ENCODE results near the gene TSEN15. TPM values are rescaled to one million over a fixed set of nuclear protein-coding genes. Genes with fewer than 3 reads are reported as not detected.

Gene TSEN15
- total and polyA plus RNA-seq, 9 of the 15 experiments (the other 6 are each of a cell fraction or from before 2014, with no cell fraction given) = 25.6 to 121 (median 91.3) TPM

GRCh38 chr1:184051485-184052193 is at the start of gene TSEN15 (continued):
- TF ChIP-seq BRF2 (IDR thresholded peaks at IDR 0.05; ENCODE audit: borderline replicate concordance, insufficient read depth, insufficient read length) (no peak), THAP12 (CRISPR knock-in tag; IDR thresholded peaks at IDR 0.05) (peak; percentile 90; the same call in 1 of the 2 replicates), ZFP1 (CRISPR knock-in tag; IDR thresholded peaks at IDR 0.05) (no peak), RCOR1 (IDR thresholded peaks at IDR 0.05; ENCODE audit: borderline replicate concordance in 1 of 2, low read depth in 2 of 2, low read length in 2 of 2) (peak in 1 of 2 experiments; percentile 82; a peak in 2 of 4 replicates), ZBTB12 (CRISPR knock-in tag; IDR thresholded peaks at IDR 0.05) (no peak), ZFX (CRISPR knock-in tag; IDR thresholded peaks at IDR 0.05) (peak; percentile 98), EZH2 (IDR thresholded peaks at IDR 0.05; ENCODE audit: borderline replicate concordance, low read depth, low read length) (no peak), ZNF311 (CRISPR knock-in tag; IDR thresholded peaks at IDR 0.05) (no peak), ZBTB33 (CRISPR knock-in tag; IDR thresholded peaks at IDR 0.05) (no peak), SOX6 (IDR thresholded peaks at IDR 0.05) (peak; percentile 81), PBX2 (CRISPR knock-in tag; IDR thresholded peaks at IDR 0.05; ENCODE audit: low read depth) (no peak), PBX2 (tag; conservative IDR thresholded peaks at IDR 0.05; ENCODE audit: low read depth) (no peak), ATF2 (CRISPR knock-in tag; IDR thresholded peaks at IDR 0.05) (no peak), ZKSCAN3 (CRISPR knock-in tag; IDR thresholded peaks at IDR 0.05) (no peak), NELFE (IDR thresholded peaks at IDR 0.05; ENCODE audit: insufficient read depth, insufficient read length) (no peak)

All from K562 (cell line).